Immature natural killer cell (primary cell): ENCODE measurements around the gene MAP3K7. TPM values are rescaled to one million over a fixed set of nuclear protein-coding genes. Genes with fewer than 3 reads are reported as not detected.

ENCODE experiments used
- DNase-seq, 3 donors: peaks; one replicate each; pipeline ENCODE4 v3.0.0; 2022; ENCODE audit warnings: mixed read lengths in 1 of 3
- H3K27ac Mint-ChIP-seq, 6 donors: one replicate each; pipeline ENCODE4 v1.8.0; 2020; ENCODE audit warnings: mixed read lengths in 6 of 6, mild to moderate bottlenecking in 5 of 6, inconsistent platforms in 4 of 6, moderate library complexity in 3 of 6
- H3K27me3 Mint-ChIP-seq, 3 donors: one replicate each; pipeline ENCODE4 v1.8.0; 2020 to 2021; ENCODE audit warnings: low read depth in 3 of 3, mild to moderate bottlenecking in 3 of 3, mixed read lengths in 3 of 3, moderate library complexity in 3 of 3, inconsistent platforms in 1 of 3
- H3K36me3 Mint-ChIP-seq, 3 donors: one replicate each; pipeline ENCODE4 v1.8.0; 2020; ENCODE audit warnings: mixed read lengths in 3 of 3, inconsistent platforms in 2 of 3, mild to moderate bottlenecking in 2 of 3
- H3K4me1 Mint-ChIP-seq, 2 donors: one replicate each; pipeline ENCODE4 v1.8.0; 2020; ENCODE audit warnings: inconsistent platforms in 2 of 2, mild to moderate bottlenecking in 2 of 2, mixed read lengths in 2 of 2, moderate library complexity in 1 of 2
- H3K4me3 Mint-ChIP-seq, 5 donors: one replicate each; pipeline ENCODE4 v1.8.0; 2020; ENCODE audit warnings: mild to moderate bottlenecking in 5 of 5, mixed read lengths in 5 of 5, inconsistent platforms in 3 of 5, moderate library complexity in 3 of 5
- H3K9me3 Mint-ChIP-seq, 6 donors: one replicate each; pipeline ENCODE4 v1.8.0; 2020; ENCODE audit warnings: mild to moderate bottlenecking in 6 of 6, mixed read lengths in 6 of 6, inconsistent platforms in 4 of 6, moderate library complexity in 3 of 6
- polyA plus RNA-seq, 3 donors: library from polyadenylated mRNA; unstranded; fragments of 300-500 nt; fragmentation: Illumina TruSeq; gene quantifications; one replicate each; pipeline ENCODE4 v1.2.3, GENCODE V29; 2021

The MAP3K7 gene
- polyA plus RNA-seq, 3 donors from 2014 or later, result 15.7 to 26.4 (median 24.8) TPM

DNA sequence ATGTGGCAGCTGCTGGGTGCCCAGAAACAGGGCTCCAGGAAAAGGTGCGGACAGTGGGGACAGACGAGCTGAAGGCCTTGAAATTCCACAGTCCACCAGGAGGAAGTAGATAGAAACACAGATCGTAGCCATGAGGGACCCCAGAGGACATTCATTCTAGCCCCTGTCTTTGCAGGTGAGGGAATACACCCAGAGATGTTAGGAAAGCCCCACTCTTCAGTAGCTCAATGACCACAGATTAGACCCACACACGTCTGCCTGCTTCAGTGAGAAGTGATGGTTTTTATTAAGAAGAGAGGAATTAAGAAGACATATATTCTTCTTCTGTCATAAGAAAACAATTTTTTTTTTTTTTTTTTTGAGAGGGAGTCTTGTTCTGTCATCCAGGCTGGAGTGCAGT is 123.0 kb downstream of the MAP3K7 start:
- peak overlapping the region in 1 of 6 donors; percentile 50 for H3K27ac Mint-ChIP-seq

More for the DNA sequence above, 123.0 kb downstream of the MAP3K7 start:
- Mint-ChIP-seq H3K9me3 (no peaks in the 10 kb centered on the region), H3K36me3 (no peaks in the 10 kb centered on the region), H3K27me3 (peaks cover 0 to 3% (median 2%) of the 10 kb centered on the region in 3 donors), H3K4me3 (no peak overlapping the region), H3K4me1 (peaks cover 17 to 18% of the 10 kb centered on the region in 2 donors)
- DNase-seq, result no peak
